HUDEP-2 (cell line): Measurements from ENCODE around the gene ASIC4.

Source experiments
- DNase-seq, 76 experiments: peaks; one replicate each; lab custom pipeline; 2025; ENCODE audit not compliant: unreplicated experiment in 76 of 76; lab: John Stamatoyannopoulos, UW

ASIC4 gene

DNA sequence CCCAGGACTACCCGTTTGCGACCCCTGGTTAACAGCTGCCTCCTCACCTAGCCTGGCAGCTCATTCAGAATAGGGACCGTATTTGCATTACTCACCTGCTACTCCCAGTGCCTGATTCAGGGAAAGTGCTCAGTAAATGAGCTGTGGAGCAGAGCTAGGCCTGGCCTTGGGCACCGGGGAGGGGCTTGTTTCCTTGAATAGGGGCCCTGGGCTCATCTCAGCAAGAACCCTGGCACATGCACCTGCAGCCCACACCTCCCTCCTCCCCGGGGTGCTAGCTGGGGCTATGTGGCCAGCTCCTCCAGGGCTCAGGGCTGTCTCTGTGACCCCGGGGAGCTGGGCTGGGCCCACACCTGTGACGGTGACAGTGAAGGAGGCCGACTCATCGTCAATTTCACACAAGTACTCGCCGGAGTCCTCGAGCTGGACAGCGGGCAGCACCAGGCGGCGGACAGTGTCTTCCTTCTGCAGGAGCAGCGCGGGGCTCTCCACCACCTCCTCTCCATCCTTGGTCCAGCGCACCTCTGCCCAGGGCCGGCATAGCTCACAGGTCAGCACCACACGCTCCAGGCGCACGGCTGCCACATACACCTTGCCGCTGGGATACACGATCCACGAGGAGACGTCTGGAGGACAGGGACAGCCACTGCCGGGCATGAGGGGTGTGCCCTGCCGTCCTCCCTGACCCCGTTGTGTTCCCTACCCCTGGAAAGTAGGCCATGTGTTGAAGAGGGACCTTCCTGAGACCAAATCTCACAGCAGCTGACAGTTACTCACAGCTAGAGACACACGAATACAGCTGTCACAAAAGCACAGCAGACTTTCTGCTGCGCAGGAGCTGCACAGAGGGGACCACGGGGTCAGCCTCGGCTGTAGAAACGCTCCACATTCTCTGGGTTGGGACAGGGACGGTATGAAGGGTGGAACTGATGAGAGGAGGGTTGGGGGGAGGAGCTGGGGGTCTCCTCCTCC, 48.1 kb downstream of the ASIC4 start:
- DNase-seq: no peak

DNA sequence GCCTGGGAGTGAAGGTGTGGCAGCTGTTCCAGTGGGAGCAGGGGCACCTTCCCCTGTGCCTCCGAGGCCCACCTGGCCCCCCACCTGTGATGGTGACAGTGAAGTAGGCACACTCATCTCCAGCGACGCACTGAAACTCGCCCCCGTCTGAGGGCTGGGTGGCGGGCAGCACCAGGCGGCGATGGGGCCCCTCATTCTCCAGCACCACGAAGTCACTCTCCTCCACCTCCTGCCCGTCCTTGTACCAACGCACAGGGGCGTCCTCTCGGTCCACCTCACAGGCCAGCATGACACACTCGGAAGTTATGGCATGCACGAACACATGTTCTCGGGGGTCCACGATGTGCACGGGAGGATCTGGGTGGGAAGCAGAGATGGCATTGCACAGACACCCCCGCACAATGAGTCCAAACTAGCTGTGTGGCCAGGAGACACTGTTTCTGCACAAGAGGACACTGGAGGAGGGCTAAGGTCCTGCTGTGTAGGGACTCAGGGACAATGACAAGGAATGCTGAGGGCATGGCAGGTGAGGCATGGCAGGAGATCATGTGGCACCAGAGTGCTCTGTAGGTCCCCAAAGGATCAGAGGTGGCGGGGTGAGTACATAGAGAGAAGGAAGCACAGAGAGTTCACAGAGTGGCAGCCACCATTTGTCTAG, 49.1 kb downstream of the ASIC4 start:
- DNase-seq: no peak

DNA sequence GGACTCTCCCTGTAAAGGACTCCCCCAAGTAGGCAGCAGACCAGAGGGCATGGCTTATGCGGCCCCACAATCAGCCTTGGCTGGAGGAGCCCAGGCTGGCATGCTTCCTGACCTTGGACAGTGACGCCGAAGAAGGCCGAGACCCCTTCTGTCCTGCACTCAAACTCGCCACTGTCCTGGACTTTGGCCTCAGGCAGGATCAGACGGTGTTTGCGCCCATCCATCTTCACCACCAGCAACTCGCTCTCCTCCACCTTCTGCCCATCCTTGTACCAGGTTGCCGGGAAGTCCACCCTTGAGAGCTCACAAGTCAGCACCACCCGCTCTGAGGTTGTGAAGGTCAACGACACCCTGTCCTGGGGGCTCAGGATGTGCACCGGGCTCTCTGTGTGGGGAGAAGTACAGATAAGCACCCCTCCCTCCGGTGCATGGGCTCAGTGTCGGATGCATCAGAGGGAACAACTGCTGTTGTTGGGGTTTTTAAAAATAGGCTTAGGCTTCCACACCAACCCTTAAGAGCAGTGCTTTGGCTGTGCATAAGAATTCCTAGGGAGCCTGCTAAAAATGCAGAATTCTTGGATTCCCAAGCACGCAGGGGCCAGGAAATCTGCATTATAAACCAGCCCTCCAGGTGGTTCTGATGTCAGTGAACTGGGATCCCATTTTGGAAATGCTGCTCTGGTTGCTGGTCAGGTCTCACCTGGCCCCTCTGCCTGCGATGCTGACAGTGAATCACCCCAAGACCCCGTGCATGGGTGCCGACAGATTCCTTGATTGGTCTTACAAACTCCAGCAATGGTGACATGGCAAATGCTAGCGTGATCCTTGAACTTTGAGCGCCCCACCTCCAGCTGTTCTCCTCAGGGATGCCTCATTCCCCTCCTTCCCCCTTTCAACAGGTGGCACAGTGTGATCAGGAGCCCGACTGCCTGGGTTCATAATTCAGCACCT, 51.1 kb downstream of the ASIC4 start:
- no peak for DNase-seq

DNA sequence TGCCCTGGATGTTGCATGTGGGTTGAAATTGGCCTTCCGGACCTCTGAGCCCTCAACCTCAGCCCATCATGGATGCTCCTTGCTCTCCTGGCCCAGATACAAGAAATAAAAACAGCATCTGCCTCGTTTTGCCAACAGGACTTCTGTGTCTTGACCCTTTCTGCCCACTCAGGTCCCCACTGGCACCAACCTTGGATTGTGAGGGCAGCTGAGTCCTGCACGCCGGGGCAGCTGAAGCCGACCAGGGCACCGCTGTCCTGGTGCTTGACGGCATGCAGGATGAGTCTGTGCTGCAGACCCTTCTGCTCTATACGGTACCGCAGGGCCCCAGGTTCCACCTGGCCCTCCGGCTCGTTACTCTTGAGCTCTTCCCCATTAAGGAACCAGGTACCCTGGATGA, 52.4 kb downstream of the ASIC4 start:
- no peak for DNase-seq

DNA sequence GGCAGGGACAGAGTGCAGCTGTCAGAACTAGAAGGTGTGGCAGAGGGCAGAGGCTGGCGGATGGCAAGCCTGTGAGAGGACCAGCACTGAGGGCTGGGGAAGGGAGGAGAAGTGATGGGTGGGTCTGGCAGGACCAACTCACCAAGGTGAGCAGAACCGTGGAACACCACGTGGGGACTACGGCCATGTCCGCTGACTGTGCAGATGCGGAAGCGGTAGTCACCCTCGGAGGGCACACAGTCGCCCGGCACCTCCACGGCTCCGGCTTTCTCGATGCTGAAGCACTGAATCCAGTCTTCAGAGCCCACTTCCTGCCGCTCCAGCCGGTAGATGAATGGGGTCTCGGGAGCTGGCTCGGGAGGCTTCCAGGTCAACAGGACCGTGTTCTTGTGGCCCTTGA, 52.8 kb downstream of the ASIC4 start:
- no peak for DNase-seq

DNA sequence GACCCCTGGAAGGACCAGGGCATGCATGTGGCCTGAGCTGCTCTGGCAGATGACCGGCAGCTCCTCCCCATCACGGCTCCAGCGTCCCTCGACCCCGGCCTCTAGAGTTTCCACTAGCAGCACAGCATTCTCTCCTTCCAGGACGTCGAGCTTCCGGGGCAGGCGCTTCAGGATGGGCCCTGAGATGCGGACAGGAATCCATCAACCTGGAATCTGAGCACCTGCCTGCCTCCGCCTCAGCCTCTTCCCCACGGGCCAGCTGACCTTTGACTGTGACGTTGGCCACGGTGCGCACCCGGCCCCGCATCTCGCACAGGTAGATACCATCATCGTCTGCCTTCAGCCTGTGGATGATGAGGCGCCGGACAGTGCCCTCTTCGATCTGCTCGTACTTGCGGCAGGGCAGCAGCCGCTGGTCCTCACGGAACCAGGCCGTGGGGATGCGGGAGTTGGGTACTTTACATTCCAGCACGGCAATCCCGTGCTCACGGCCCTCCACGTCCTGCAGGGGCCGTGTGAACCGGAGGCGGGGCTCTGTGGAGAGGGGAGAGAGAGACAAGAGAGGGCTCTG, 53.6 kb downstream of the ASIC4 start:
- DNase-seq: no peak

DNA sequence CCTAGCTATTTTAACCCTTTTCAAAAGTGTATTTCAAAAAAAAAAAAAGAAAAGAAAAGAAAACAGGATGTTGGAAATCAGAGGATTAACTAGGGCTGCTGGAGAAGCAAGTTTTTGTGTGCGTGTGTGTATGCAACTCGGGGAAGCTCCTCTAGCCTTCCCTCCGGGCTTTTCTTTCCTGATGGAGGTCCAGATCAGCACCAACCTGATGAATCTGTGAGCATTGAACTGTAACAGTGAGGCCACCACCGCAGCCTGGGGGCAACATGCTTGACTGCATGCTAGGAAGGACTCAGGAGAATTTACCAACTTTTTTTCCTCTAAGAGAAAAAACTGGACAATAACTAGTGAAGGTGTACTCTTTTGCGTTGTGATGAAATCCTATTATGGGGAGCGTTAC, 54.8 kb downstream of the ASIC4 start:
- no peak for DNase-seq

DNA sequence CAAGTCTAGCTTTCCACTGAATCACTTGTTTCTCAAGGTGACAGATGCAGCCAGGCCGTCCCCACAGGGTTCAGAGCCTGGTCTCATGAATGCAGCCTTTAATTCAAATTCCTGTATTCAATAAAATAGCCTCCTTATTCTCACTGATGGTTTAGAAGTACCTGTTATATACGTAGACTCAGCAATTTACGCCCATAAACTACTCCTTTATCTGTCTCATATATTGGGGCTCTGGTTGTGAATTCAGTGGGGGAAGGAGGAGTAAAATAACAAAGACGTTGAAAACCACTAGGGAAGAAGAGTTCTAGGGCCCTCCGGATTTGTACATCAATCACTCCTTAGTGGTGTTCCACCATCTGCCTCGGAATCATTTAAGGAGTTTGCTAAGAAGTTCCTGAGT, 55.4 kb downstream of the ASIC4 start:
- no peak for DNase-seq

DNA sequence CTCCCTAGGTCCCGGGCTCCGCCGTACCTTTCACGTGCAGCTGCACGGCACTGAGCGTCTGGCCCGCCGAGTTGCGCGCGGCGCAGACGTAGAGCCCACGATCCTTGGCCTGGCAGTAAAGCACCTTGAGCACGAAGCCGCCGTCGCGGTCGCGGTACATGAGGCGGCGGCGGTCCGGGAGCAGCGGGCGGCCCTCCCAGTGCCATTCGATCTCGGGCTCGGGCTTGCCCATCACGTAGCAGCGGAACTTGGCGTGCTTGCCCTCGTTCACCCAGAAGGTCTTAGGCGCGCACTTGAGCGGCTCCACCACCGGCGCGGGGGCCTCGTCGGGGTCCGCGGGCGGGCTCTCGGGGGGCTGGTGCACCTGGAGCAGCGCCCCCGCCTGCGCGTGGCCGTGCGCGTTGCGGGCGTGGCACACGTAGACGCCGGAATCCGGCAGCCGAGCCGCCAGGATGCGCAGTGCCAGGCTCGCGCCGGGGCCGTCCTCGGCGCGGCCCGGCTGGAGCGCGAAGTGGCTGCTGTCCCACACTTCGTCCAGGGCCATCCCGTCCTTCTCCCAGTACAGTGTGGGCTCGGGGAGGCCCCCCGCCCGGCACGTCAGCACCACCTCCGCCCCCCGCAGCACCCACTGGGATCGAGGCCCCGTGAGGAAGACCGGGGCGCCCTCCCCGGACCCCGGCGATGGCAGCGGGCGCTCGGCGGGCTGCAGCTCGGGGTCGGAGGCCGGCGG, 56.1 kb downstream of the ASIC4 start:
- no peak for DNase-seq

DNA sequence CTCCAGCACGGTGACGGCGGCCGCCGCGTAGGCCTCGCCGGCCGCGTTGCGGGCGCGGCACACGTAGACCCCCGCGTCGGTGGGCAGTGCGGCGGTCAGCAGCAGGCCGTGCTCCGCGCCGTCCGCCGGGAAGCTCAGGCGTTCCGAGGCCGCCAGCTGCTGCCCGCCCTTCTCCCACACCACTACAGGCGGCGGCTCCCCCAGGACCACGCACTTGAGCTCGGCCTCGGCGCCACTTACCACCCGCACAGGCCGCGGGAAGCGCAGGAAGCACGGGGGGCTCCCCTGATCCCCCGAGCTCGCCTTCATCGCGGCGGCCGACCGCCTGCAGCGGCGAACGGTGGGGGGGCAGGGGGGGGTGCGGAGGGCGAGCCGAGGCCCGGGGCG, 56.6 kb downstream of the ASIC4 start:
- DNase-seq: no peak

DNA sequence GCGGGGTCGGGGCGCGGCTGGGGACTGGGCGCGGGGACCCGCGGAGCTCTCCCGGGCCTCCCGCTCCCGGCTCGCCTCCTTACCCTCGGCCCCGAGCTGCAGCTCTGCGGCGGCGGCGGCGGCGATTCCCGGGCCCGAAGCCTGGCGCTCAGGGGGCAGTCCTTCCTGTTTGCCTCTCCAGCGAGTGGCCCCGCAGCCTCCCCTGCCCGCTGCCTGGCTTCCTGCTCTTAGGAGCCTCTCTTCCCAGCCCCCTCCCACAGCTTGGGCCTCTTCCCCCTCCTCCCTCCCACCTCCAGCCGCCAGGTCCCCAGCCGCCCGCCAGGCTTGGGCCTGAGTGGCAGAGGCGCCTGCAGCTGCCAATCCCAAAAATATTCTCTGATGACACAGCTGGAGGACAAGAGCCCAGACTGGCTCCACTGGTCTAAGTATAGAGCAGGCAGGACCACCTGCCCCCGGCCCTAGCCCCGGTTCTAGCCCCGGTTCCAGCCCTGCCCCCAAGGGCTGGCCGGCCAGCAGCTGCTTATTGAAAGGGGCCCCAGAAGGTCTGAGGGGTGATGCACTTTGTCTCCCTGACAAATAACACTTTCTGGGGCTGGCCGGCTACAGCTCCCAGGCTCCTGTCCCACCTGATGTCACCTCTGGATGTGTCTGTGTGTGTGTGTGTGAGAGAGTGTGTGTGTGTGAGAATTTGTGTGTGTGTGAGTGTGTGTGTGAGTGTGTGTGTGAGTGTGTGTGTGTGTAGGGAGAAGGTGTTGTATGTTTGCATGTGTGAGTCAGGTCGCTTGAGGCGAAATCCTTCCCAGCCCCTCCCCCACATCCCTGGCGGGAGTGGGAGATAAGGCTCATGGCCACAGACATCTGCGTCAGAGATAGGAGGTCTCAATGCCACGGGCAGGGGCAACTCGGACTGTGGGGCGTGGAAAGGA, 57.3 kb downstream of the ASIC4 start, which contains the start of gene OBSL1:
Gene OBSL1, minus strand, starts transcription at position 229 of the 926 bp plus-strand sequence. CDS start 307 bp downstream, outside the sequence.
- peak in 32 of 76 experiments; percentile 1 to 41 (median 18) for DNase-seq

DNA sequence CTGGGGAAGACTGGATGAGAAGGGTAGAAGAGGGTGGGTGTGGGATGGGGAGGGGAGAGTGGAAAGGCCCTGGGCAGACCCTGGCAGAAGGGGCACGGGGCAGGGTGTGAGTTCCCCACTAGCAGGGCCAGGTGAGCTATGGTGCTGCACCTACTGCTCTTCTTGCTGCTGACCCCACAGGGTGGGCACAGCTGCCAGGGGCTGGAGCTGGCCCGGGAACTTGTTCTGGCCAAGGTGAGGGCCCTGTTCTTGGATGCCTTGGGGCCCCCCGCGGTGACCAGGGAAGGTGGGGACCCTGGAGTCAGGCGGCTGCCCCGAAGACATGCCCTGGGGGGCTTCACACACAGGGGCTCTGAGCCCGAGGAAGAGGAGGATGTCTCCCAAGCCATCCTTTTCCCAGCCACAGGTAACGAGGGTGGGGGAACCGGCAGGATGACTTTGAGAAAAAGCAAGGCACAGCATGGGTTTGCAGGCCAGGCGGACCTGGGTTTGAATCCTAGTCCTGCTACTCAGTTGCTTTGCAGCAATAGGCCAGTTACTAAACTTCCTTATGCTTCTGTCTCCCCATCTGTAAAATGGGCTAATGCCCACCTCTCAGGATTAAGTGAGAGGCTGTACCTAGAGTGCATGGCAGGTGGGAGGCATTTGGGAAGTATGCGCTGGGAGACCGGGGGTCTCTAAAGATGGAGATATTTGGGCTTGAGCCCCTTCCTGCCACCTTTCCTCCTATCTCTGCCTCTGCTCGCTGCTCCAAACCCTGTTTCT, 58.1 kb downstream of the ASIC4 start, which contains the start of gene INHA:
Gene INHA, plus strand, starts transcription at position 74 of the 765 bp plus-strand sequence. Its CDS starts 65 bp downstream, at position 139.
- no peak for DNase-seq

DNA sequence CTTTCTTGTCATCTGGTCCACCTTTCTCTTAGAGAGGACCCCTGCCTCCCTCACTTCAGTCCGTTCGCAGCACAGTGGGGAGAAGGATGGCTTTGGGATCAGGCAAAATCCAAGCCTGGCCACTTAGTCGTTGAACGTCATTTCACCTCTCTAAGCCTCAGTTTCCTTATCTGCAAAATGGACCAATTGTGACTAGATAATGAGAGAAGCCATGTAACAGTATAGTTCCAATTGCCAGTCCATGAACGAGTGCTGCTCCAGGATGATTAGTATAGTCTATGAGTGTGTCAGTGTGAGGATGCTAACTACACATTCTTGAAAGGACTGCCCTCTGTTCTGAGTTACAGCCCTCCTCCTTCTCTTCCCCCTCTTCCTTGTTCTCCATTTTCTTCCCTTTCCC, 58.9 kb downstream of the ASIC4 start:
- DNase-seq: no peak

DNA sequence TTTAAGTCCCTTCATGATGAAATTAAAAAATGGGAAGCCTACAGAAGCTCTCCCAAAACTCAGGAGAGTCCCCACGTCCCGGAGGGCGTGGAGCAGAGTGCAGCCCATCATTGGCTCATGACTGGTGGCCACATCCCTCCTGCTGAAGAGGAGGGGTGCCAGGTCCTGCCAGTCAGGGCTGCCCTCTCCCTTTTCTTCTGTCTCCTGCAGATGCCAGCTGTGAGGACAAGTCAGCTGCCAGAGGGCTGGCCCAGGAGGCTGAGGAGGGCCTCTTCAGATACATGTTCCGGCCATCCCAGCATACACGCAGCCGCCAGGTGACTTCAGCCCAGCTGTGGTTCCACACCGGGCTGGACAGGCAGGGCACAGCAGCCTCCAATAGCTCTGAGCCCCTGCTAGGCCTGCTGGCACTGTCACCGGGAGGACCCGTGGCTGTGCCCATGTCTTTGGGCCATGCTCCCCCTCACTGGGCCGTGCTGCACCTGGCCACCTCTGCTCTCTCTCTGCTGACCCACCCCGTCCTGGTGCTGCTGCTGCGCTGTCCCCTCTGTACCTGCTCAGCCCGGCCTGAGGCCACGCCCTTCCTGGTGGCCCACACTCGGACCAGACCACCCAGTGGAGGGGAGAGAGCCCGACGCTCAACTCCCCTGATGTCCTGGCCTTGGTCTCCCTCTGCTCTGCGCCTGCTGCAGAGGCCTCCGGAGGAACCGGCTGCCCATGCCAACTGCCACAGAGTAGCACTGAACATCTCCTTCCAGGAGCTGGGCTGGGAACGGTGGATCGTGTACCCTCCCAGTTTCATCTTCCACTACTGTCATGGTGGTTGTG, 60.4 kb downstream of the ASIC4 start:
- no peak for DNase-seq

DNA sequence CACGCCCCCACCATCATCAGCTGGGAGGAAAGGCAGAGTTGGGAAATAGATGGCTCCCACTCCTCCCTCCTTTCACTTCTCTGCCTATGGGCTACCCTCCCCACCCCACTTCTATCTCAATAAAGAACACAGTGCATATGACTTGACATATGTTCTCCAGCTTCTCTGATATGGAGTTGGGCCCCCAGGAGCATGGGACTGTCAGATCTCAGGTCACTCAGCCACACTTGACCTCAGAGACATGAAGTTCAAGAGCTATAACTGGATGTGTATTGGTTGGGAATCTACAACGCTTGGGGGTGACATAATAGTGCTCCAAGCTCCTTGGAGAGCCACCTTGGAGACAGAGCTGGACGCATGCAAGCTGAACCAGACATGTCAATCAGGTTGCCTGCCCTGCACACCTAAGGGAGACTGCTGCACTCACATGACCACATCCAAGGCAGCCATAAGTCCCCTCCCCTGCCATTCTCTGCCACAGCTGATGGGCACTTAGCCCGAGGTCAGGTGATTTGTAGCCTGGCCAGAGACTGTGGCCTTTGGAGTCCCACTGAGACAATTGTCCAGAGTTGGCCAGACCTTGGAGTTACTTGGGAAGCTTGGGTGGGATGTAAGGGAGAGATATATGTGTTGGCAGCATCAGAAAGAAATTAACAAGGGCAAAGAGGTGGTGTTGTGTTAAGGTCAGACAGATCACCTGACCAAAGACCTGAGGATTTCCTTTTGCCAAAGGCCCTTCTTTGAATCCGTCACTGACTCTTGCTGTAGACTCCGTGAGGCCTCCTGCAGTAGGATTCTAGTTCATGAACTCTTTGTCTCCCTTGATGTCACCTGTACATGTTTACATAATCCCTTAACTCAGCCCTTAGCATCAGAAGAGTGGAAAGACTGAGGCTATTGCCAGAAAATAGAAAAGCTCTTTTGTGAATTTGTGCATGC, 61.6 kb downstream of the ASIC4 start:
- no peak for DNase-seq
